Measurements from ENCODE around the gene CLCN7. TPM values are rescaled to one million over a fixed set of nuclear protein-coding genes. Genes with fewer than 3 reads are reported as not detected.

CLCN7 gene
- total RNA-seq, 1 donor from 2014 or later = 116 TPM

GRCh38 chr16:1499756-1500464, 25.1 kb upstream of the CLCN7 start:
- no peaks in the 10 kb centered on the region for H3K27me3 ChIP-seq (ENCODE audit: control insufficient read depth, insufficient read depth, low read length)
- no peak overlapping the region for H3K4me3 ChIP-seq (ENCODE audit: low read depth, low read length)
- peaks cover 1% of the 10 kb centered on the region for H3K36me3 ChIP-seq (ENCODE audit: control insufficient read depth, insufficient read depth, low read length)
- DNase-seq (ENCODE audit: low read depth) = no peak
- TF ChIP-seq, protein P1, sequence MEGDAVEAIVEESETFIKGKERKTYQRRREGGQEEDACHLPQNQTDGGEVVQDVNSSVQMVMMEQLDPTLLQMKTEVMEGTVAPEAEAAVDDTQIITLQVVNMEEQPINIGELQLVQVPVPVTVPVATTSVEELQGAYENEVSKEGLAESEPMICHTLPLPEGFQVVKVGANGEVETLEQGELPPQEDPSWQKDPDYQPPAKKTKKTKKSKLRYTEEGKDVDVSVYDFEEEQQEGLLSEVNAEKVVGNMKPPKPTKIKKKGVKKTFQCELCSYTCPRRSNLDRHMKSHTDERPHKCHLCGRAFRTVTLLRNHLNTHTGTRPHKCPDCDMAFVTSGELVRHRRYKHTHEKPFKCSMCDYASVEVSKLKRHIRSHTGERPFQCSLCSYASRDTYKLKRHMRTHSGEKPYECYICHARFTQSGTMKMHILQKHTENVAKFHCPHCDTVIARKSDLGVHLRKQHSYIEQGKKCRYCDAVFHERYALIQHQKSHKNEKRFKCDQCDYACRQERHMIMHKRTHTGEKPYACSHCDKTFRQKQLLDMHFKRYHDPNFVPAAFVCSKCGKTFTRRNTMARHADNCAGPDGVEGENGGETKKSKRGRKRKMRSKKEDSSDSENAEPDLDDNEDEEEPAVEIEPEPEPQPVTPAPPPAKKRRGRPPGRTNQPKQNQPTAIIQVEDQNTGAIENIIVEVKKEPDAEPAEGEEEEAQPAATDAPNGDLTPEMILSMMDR (IDR thresholded peaks at IDR 0.05; ENCODE audit: insufficient read depth, low read length, poor library complexity, severe bottlenecking) = no peak

DNA sequence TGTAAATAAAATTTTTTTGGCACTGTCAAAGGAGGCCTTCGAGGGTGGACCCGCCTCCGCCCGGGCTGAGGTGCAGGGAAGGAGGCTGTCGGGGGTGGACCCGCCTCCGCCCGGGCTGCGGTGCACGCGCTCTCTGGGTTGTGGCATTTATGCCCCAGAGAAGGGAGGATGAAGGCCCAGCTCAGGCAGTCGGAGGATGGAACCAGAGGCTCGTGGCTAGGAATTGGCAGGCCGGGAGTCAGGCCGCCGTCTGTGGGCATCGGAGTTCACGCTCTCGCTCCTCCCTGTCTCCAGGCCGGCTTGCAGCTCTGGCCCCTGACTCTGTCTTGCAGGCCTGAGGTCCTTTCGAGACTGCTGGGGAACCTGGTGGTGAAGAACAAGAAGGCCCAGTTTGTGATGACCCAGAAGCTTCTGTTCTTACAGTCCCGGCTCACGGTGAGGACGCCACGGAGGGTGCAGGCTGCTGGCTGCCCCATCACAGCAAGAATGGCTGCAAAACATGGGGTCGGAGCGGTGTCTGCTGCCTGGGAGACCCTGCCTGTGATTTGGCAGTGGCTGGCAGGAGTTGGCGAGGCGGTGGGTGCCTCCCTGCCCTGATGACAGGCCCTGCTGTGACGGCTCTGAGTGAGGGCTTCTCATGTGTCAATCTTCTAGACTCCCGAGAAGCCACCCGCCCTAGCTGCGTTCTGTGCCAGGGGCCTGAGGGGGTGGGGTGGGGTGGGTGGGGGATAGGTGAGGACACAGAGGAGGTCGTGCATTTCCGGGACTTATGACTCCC, 24.3 kb upstream of the CLCN7 start:
- Histone ChIP-seq H3K4me3 (ENCODE audit: low read depth, low read length) (no peak overlapping the region), H3K36me3 (ENCODE audit: control insufficient read depth, insufficient read depth, low read length) (peaks cover 1% of the 10 kb centered on the region), H3K27me3 (ENCODE audit: control insufficient read depth, insufficient read depth, low read length) (no peaks in the 10 kb centered on the region)
- no peak for DNase-seq (ENCODE audit: low read depth)
- TF ChIP-seq, protein P1 (IDR thresholded peaks at IDR 0.05; ENCODE audit: insufficient read depth, low read length, poor library complexity, severe bottlenecking) = no peak

DNA sequence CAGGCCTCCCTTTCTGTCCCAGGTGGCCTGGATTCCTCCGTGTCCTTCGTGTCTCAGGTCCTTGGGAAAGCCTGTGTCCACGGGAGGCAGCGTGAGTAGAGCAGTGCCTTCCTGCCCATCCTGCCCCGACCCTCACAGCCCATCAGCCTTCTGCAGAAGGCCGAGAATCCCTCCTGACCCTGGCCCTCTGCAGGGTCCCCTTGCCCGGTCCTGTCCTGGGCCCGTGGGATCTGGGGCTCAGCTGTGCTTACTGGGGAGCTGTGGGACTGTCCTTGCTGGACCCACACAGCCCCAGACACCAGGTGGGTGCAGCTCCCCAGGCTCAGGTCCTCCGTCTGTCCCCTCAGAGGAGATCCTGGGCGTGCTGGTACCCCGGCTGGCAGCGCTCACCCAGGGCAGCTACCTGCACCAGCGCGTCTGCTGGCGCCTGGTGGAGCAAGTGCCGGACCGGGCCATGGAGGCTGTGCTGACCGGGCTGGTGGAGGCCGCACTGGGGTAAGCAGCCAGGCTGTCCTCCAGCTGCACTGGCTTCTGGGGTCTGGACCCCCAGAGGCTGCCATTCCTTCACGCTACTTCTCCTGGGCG, 22.3 kb upstream of the CLCN7 start:
- H3K27me3 ChIP-seq (ENCODE audit: control insufficient read depth, insufficient read depth, low read length) = no peaks in the 10 kb centered on the region
- no peak for DNase-seq (ENCODE audit: low read depth)
- no peaks in the 10 kb centered on the region for H3K36me3 ChIP-seq (ENCODE audit: control insufficient read depth, insufficient read depth, low read length)
- no peak overlapping the region for H3K4me3 ChIP-seq (ENCODE audit: low read depth, low read length)
- TF ChIP-seq, protein P1 (IDR thresholded peaks at IDR 0.05; ENCODE audit: insufficient read depth, low read length, poor library complexity, severe bottlenecking) = no peak

DNA sequence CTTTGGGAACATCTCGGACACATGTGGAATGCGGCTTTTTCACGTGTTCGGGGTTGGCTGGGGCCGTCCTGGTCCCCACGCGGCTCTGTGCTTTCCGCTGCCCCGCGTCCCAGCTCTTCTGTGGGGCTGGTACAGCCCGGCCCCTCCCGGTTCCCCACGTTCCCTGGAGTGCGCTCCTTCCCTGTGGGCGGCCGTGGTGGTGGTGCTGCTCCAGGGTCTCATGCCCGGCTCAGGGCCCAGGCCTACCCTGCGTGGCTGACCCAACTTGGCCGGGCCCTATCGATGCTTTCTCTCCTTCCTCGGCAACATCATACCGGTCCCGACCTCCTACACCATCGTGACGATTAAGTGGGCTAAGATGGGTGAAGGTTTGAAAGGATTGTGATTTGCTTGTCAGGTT, 21.6 kb upstream of the CLCN7 start:
- TF ChIP-seq, protein P1 (IDR thresholded peaks at IDR 0.05; ENCODE audit: insufficient read depth, low read length, poor library complexity, severe bottlenecking) = no peak
- no peaks in the 10 kb centered on the region for H3K27me3 ChIP-seq (ENCODE audit: control insufficient read depth, insufficient read depth, low read length)
- no peak for DNase-seq (ENCODE audit: low read depth)
- no peak overlapping the region for H3K4me3 ChIP-seq (ENCODE audit: low read depth, low read length)
- no peaks in the 10 kb centered on the region for H3K36me3 ChIP-seq (ENCODE audit: control insufficient read depth, insufficient read depth, low read length)

- TF ChIP-seq, protein P1 (IDR thresholded peaks at IDR 0.05; ENCODE audit: insufficient read depth, low read length, poor library complexity, severe bottlenecking) = no peak
These were observed 21.0 kb upstream of the CLCN7 start for GRCh38 chr16:1495889-1496262.

More at GRCh38 chr16:1495889-1496262, 21.0 kb upstream of the CLCN7 start:
- no peak for DNase-seq (ENCODE audit: low read depth)
- no peaks in the 10 kb centered on the region for H3K27me3 ChIP-seq (ENCODE audit: control insufficient read depth, insufficient read depth, low read length)
- no peaks in the 10 kb centered on the region for H3K36me3 ChIP-seq (ENCODE audit: control insufficient read depth, insufficient read depth, low read length)
- no peak overlapping the region for H3K4me3 ChIP-seq (ENCODE audit: low read depth, low read length)

Data from kidney epithelial cell (primary cell).